NCI-H128 (cell line): ENCODE measurements around the gene SPP1.

Experiments used
- DNase-seq: peaks from one replicate; lab custom pipeline; 2025; ENCODE audit not compliant: unreplicated experiment; lab: John Stamatoyannopoulos, UW

Gene SPP1

GRCh38 chr4:87950936-87951511 is 24.5 kb upstream of the SPP1 start:
- DNase-seq: no peak

GRCh38 chr4:87953826-87954225 is 21.7 kb upstream of the SPP1 start:
- no peak for DNase-seq

- DNase-seq: no peak
Observed at GRCh38 chr4:87956501-87956900, 19.0 kb upstream of the SPP1 start.

GRCh38 chr4:87957061-87957460 is 18.5 kb upstream of the SPP1 start:
- DNase-seq: no peak

- no peak for DNase-seq
Observed at GRCh38 chr4:87961993-87962392, 13.5 kb upstream of the SPP1 start.

- DNase-seq: no peak
Observed at GRCh38 chr4:87962398-87963146, 12.9 kb upstream of the SPP1 start.

GRCh38 chr4:87965501-87965975 is 10.0 kb upstream of the SPP1 start:
- no peak for DNase-seq

- no peak for DNase-seq
Observed at GRCh38 chr4:87966095-87966496, 9.4 kb upstream of the SPP1 start.

DNA sequence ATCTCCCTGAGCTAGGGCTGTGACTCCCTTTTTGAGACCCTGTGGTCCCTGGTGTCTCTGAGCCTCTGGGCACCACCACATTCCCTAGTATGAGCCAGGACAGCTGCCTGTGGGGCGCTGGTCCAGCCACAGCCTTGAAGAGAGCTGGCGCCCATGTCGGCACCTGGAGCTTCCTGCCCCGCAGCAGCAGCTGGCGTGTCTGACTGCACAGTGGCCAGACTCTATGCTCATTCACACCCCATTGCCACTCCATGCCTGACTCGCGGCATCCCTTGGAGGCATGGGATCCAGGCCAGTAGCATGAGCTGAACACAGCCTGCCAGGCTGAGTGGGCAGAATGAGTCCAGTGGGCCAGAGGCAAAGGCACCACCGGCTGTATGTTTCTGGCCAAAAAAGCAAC is 8.3 kb upstream of the SPP1 start:
- no peak for DNase-seq

GRCh38 chr4:87970121-87970520 is 5.4 kb upstream of the SPP1 start:
- no peak for DNase-seq

DNA sequence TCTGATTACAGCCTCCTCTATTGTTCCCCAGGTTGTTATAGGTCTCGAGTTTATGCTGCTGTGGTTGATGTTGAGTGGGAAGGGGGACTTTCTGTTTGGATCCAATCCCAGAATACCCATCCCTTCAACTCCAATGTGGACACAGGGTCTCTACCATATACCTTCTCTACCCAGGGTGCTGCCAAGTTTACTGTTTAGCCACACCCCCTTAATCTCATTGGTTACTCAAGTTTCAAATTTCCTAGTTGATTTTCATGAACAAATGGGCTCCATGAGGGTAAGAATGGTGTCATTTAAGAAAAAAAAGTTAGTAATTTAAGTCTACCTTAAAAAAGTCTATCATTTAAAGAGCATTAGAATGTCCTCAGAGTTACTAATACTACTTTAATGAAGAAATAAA is 3.6 kb upstream of the SPP1 start:
- no peak for DNase-seq

DNA sequence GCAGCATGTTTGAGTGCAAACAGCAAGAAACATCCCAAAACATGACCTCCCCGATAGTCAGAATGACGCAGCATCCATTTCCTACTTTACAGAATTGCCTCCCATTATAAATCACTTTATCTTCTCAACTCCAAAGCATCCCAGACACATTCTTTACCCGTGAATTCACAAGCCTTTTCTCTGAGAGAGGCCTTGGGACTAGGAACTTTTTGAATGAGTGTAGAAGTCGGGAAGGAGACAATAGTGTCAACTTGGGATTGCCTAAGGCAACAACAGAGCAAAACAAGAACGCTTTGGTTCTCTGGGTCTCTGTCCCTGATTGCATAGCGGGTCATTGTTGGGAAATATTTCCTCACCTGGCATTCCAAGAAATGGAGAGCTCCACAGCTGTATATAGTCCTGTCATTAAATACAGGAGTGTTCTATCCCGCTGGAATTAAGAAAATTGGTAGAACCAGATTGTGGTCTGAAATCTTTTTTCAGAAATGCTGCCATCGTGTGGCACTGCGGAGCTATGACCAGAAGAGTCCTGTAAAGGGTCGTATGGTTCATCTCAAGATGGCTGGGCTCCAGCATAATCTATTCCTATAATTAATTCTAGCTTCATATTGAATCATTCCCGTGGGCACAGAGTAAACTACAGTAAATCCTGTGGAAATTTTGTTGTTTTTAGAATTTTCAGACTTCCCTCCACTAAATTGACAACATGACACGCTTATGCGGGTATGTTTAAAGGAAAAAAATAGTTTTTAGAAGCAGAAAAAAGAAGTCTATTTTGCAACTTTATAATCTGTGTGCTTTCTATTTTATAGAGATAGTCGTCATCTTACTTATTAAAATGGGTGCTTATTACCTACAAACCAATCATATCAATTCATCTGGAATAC is 2.0 kb upstream of the SPP1 start:
- DNase-seq: peak; percentile 8

GRCh38 chr4:87974856-87975462 is 555 bp upstream of the SPP1 start:
- DNase-seq: no peak

DNA sequence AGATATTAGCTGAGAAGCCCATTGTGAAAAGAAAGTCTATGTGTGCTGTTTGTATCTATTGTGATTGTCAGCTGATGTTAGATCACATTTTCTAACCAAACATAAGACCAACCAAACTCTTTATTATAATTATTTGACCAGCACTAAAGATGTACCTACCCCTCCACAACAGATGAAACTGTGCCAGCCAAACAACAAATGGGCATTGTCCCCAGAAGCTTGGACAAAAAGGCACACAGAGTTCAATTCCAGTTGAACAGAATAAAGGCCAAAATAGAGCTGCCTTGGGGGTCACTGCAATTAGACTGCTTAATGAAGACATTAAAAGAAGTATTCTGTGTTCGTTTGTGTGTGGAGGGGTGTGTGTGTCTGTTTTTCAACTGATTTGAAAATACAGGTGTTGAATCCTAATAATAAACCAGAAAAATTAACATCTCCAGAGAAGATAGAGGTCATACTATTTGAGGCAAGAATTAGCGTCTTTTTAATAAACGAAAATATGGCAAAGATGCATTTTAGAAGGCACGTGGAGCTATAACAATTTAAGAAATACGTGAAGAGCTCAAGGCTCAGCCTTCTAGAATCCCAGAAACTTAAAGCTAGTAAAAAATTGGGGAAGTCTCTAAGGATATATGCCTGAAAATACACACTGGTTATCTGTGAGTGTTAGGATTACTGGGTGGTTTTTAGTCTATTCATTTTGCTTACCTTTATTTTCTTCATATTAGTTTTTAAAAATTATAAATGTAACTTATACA is 2.2 kb downstream of the SPP1 start:
- DNase-seq: no peak

DNA sequence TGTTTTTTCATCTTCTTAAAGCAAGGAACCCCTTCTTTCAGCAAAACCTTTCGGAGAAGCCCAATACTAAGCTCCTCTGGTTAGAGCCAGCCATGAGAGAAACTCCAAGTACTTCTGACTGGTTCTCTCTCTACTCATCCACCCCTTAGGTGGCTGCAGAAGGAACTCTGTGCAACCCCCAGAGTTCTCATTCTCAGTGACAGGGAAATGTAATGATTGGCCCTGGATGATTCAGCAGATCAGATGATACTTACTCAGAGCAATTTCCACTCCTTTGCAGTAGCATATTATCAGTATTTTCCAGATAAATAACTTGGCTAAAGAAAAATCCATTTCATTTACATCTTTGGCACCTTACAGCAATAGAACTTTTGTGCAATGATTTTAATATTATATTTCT is 3.2 kb downstream of the SPP1 start:
- no peak for DNase-seq

DNA sequence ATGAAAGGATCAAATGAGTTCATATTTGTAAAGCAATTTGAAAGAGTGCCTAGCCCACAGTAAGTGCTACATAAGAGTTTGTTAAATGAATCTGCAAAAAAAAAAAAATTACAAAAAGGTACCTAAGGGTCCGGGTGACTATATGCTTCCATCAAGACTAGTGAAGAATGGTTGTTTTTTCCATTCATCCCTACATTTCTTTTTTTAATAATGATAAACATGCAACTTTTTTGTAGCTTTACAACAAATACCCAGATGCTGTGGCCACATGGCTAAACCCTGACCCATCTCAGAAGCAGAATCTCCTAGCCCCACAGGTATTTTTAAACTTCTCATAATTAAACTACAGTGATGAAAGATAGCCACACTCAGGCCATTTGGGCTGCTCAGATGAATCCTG is 4.3 kb downstream of the SPP1 start:
- no peak for DNase-seq

GRCh38 chr4:87981486-87981885 is 6.0 kb downstream of the SPP1 start:
- no peak for DNase-seq

DNA sequence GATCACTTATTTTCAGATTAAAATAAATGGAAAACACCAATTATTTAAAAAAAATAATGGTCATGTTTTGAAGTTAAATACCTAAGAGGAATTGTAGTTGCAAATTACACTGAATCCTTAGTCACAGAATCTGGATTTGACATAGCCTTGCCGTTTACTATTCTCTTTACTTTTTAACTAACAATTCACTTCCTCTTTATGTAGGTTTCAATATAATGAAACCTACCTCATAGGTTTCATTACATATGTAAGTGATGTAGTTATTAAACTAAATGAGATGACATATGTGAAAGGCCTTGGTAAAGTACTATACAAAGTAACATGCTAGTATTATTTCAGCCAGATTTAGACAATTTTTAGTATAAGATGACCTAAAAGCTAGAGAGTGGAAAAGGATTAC is 6.5 kb downstream of the SPP1 start:
- no peak for DNase-seq

DNA sequence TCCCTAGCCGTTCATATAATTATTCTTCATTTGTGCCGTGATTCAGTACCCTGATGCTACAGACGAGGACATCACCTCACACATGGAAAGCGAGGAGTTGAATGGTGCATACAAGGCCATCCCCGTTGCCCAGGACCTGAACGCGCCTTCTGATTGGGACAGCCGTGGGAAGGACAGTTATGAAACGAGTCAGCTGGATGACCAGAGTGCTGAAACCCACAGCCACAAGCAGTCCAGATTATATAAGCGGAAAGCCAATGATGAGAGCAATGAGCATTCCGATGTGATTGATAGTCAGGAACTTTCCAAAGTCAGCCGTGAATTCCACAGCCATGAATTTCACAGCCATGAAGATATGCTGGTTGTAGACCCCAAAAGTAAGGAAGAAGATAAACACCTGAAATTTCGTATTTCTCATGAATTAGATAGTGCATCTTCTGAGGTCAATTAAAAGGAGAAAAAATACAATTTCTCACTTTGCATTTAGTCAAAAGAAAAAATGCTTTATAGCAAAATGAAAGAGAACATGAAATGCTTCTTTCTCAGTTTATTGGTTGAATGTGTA is 7.0 kb downstream of the SPP1 start:
- DNase-seq: no peak

- no peak for DNase-seq
Observed at GRCh38 chr4:87983996-87984395, 8.5 kb downstream of the SPP1 start.
